ENCODE data around the gene FXYD4.

The FXYD4 gene

DNA sequence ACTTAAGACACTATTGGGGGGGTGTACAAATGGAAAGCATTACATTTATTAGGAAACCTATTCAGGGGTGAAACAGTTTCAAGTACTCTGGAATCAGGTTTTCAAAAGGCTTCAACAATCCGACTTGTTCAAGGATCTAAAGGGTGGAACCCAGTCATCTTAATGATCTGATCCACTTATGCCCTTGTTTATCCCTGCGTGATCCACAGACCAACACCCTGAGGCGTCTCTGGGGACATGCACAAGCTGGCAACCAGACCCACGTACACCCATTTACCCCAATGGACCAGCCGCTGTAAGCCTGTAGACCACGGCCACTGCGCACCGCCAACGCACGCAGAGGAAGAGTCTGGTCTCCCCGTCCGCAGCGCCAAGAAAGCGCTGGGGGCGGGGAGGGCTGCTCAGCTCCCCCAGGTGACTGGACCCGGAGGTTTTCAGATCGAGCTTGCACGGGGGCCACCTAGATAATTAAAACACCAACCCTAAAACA, 24.2 kb downstream of the FXYD4 start:
- peaks cover 34% of the 10 kb centered on the region for H3K36me3 ChIP-seq (ENCODE audit: insufficient read depth, low read length)
- H3K4me3 ChIP-seq (ENCODE audit: low read depth, low read length): peak overlapping the region; percentile 90
- H3K27ac ChIP-seq (ENCODE audit: low read depth, low read length): peak overlapping the region; percentile 91
- H3K27me3 ChIP-seq (ENCODE audit: insufficient read depth, low read length): no peaks in the 10 kb centered on the region
- no peak overlapping the region for H2AFZ ChIP-seq (ENCODE audit: low read length, unreplicated experiment)
- H3K79me2 ChIP-seq (ENCODE audit: control insufficient read depth, insufficient read depth, low read length, unreplicated experiment): peaks cover 94% of the 10 kb centered on the region
- peaks cover 40% of the 10 kb centered on the region for H3K4me1 ChIP-seq (ENCODE audit: control insufficient read depth, insufficient read depth, low read length, unreplicated experiment)

GRCh38 chr10:43396061-43396927, 24.9 kb downstream of the FXYD4 start:
- Histone ChIP-seq H3K36me3 (ENCODE audit: insufficient read depth, low read length) (peaks cover 33% of the 10 kb centered on the region), H3K4me3 (ENCODE audit: low read depth, low read length) (peak overlapping the region; percentile 90)

GRCh38 chr10:43396928-43397624, 25.6 kb downstream of the FXYD4 start:
- Histone ChIP-seq H3K4me1 (ENCODE audit: control insufficient read depth, insufficient read depth, low read length, unreplicated experiment) (peaks cover 52% of the 10 kb centered on the region), H3K79me2 (ENCODE audit: control insufficient read depth, insufficient read depth, low read length, unreplicated experiment) (peaks cover 94% of the 10 kb centered on the region), H3K27me3 (ENCODE audit: insufficient read depth, low read length) (no peaks in the 10 kb centered on the region), H3K4me3 (ENCODE audit: low read depth, low read length) (peak overlapping the region; percentile 90), H3K36me3 (ENCODE audit: insufficient read depth, low read length) (peaks cover 26% of the 10 kb centered on the region), H2AFZ (ENCODE audit: low read length, unreplicated experiment) (no peak overlapping the region), H3K27ac (ENCODE audit: low read depth, low read length) (peak overlapping the region; percentile 91)

More at GRCh38 chr10:43396061-43396927, 24.9 kb downstream of the FXYD4 start:
- H3K79me2 ChIP-seq (ENCODE audit: control insufficient read depth, insufficient read depth, low read length, unreplicated experiment): peaks cover 94% of the 10 kb centered on the region
- H3K4me1 ChIP-seq (ENCODE audit: control insufficient read depth, insufficient read depth, low read length, unreplicated experiment): peaks cover 44% of the 10 kb centered on the region
- H3K27ac ChIP-seq (ENCODE audit: low read depth, low read length): peak overlapping the region; percentile 91
- no peaks in the 10 kb centered on the region for H3K27me3 ChIP-seq (ENCODE audit: insufficient read depth, low read length)
- H2AFZ ChIP-seq (ENCODE audit: low read length, unreplicated experiment): no peak overlapping the region

GRCh38 chr10:43398939-43399319, 27.5 kb downstream of the FXYD4 start:
- Histone ChIP-seq H2AFZ (ENCODE audit: low read length, unreplicated experiment) (no peak overlapping the region), H3K36me3 (ENCODE audit: insufficient read depth, low read length) (peaks cover 19% of the 10 kb centered on the region), H3K4me3 (ENCODE audit: low read depth, low read length) (peak overlapping the region; percentile 30), H3K27ac (ENCODE audit: low read depth, low read length) (peak overlapping the region; percentile 91), H3K79me2 (ENCODE audit: control insufficient read depth, insufficient read depth, low read length, unreplicated experiment) (peaks cover 96% of the 10 kb centered on the region), H3K27me3 (ENCODE audit: insufficient read depth, low read length) (no peaks in the 10 kb centered on the region), H3K4me1 (ENCODE audit: control insufficient read depth, insufficient read depth, low read length, unreplicated experiment) (peaks cover 66% of the 10 kb centered on the region)

- H2AFZ ChIP-seq (ENCODE audit: low read length, unreplicated experiment): no peak overlapping the region
- H3K79me2 ChIP-seq (ENCODE audit: control insufficient read depth, insufficient read depth, low read length, unreplicated experiment): peaks cover 96% of the 10 kb centered on the region
- peaks cover 12% of the 10 kb centered on the region for H3K36me3 ChIP-seq (ENCODE audit: insufficient read depth, low read length)
- H3K4me1 ChIP-seq (ENCODE audit: control insufficient read depth, insufficient read depth, low read length, unreplicated experiment): peaks cover 66% of the 10 kb centered on the region
- peak overlapping the region; percentile 91 for H3K27ac ChIP-seq (ENCODE audit: low read depth, low read length)
- H3K27me3 ChIP-seq (ENCODE audit: insufficient read depth, low read length): no peaks in the 10 kb centered on the region
- peak overlapping the region; percentile 30; the same call in 1 of the 2 replicates for H3K4me3 ChIP-seq (ENCODE audit: low read depth, low read length)
Measured at GRCh38 chr10:43399320-43400310, 28.2 kb downstream of the FXYD4 start.

GRCh38 chr10:43401627-43402026, 30.2 kb downstream of the FXYD4 start:
- Histone ChIP-seq H2AFZ (ENCODE audit: low read length, unreplicated experiment) (no peak overlapping the region), H3K27ac (ENCODE audit: low read depth, low read length) (peak overlapping the region; percentile 35), H3K4me1 (ENCODE audit: control insufficient read depth, insufficient read depth, low read length, unreplicated experiment) (peaks cover 73% of the 10 kb centered on the region), H3K79me2 (ENCODE audit: control insufficient read depth, insufficient read depth, low read length, unreplicated experiment) (peaks cover 97% of the 10 kb centered on the region), H3K36me3 (ENCODE audit: insufficient read depth, low read length) (peaks cover 5% of the 10 kb centered on the region), H3K4me3 (ENCODE audit: low read depth, low read length) (peak overlapping the region; percentile 0; the same call in 1 of the 2 replicates), H3K27me3 (ENCODE audit: insufficient read depth, low read length) (no peaks in the 10 kb centered on the region)

DNA sequence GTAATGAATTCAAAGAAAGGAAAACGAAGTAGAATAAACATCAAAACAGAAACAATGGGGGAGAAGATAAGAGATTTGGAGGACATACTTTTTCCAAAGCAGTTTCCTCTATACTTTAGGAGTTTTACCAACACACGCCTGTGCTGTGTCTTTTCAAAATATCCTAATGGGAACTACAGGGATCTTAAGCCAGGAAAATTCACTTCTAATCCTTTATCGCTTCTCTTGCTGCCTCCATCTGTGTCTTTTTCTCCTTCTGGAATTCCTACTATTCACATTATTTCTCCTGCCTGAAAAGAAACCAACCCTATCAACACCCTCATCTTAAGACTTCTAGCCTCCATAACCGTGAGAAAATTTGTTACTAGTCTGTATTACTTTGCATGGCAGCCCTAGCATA, 30.7 kb downstream of the FXYD4 start:
- Histone ChIP-seq H2AFZ (ENCODE audit: low read length, unreplicated experiment) (no peak overlapping the region), H3K79me2 (ENCODE audit: control insufficient read depth, insufficient read depth, low read length, unreplicated experiment) (peaks cover 100% of the 10 kb centered on the region), H3K27me3 (ENCODE audit: insufficient read depth, low read length) (no peaks in the 10 kb centered on the region), H3K4me1 (ENCODE audit: control insufficient read depth, insufficient read depth, low read length, unreplicated experiment) (peaks cover 73% of the 10 kb centered on the region), H3K36me3 (ENCODE audit: insufficient read depth, low read length) (peaks cover 5% of the 10 kb centered on the region), H3K4me3 (ENCODE audit: low read depth, low read length) (peak overlapping the region; percentile 0; the same call in 1 of the 2 replicates), H3K27ac (ENCODE audit: low read depth, low read length) (peak overlapping the region; percentile 35)

- Histone ChIP-seq H3K36me3 (ENCODE audit: insufficient read depth, low read length) (peaks cover 5% of the 10 kb centered on the region), H3K79me2 (ENCODE audit: control insufficient read depth, insufficient read depth, low read length, unreplicated experiment) (peaks cover 99% of the 10 kb centered on the region), H3K27me3 (ENCODE audit: insufficient read depth, low read length) (no peaks in the 10 kb centered on the region), H3K4me1 (ENCODE audit: control insufficient read depth, insufficient read depth, low read length, unreplicated experiment) (peaks cover 71% of the 10 kb centered on the region), H2AFZ (ENCODE audit: low read length, unreplicated experiment) (no peak overlapping the region), H3K27ac (ENCODE audit: low read depth, low read length) (no peak overlapping the region), H3K4me3 (ENCODE audit: low read depth, low read length) (peak overlapping the region; percentile 23; the same call in 1 of the 2 replicates)
Measured at GRCh38 chr10:43402880-43403452, 31.5 kb downstream of the FXYD4 start.

- Histone ChIP-seq H3K79me2 (ENCODE audit: control insufficient read depth, insufficient read depth, low read length, unreplicated experiment) (peaks cover 95% of the 10 kb centered on the region), H2AFZ (ENCODE audit: low read length, unreplicated experiment) (no peak overlapping the region), H3K27ac (ENCODE audit: low read depth, low read length) (no peak overlapping the region), H3K27me3 (ENCODE audit: insufficient read depth, low read length) (no peaks in the 10 kb centered on the region), H3K4me3 (ENCODE audit: low read depth, low read length) (peak overlapping the region; percentile 77), H3K4me1 (ENCODE audit: control insufficient read depth, insufficient read depth, low read length, unreplicated experiment) (peaks cover 60% of the 10 kb centered on the region), H3K36me3 (ENCODE audit: insufficient read depth, low read length) (peaks cover 5% of the 10 kb centered on the region)
Measured at GRCh38 chr10:43403911-43404703, 32.7 kb downstream of the FXYD4 start.

All from ACC112 (cell line).